HG03442 (cell line): ENCODE results near the gene TULP4.
"Not testable (repeated sequence)": the region's sequence is repeated elsewhere in the genome, so short reads cannot be mapped to it uniquely, and the experiment has no call there.

Experiments used
- ATAC-seq: cut with Tn5 transposase; IDR thresholded peaks from one replicate; pipeline ENCODE4 v1.9.1; 2021; ENCODE audit warnings: mild to moderate bottlenecking, moderate library complexity; ENCODE audit not compliant: unreplicated experiment

Gene TULP4

DNA sequence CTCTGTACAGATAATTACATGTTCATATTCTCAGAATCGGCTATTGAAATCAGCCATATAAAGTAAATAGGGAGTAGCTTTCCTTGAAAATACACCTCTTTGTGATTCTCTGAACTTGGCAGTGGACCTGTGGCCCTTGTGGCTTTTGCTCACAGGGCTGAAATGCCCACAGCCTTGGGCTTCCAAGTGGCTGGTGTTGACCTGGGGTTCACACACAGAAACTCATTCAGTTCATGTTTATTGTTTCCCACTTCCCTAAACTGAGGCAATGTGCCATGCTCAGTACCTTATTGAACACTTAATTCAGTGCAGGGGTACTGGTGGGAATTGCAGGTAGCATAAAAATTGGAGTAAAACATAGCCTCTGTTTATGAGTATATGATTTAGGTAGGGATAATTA is 19.1 kb upstream of the TULP4 start:
- ATAC-seq, result no peak

DNA sequence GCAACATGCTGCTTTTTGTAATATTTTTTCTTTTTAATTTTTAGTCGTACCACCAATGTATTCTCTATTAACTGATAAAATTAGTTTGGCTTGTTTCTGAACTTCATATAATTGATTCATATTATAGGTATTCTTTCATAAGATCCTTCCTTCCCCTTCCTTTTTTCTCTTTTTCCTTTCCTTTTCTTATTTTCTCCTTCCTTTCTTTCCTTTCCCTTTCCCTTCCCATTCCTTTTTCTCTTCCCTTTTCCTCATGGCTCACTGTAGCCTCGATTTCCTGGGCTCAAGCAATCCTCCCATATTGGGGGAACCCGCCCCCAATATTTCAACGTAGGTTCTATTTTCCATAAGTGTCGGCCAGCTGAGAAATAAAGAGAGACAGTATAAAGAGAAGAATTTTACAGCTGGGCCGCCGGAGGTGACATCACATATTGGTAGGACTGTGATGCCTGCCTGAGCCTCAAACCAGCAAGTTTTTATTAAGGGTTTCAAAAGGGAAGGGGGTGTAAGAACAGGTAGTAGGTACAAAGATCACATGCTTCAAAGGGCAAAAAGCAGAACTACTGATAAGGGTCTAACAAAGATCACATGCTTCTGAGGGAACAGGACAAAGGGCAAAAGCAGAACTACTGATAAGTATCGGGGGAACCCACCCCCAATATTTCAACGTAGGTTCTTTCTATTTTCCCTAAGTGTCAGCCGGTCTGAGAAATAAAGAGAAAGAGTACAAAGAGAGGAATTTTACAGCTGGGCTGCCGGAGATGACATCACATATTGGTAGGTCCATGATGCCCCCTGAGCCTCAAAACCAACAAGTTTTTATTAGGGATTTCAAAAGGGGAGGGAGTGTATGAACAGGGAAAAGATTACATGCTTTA is 16.1 kb upstream of the TULP4 start:
- not testable (repeated sequence) for ATAC-seq

DNA sequence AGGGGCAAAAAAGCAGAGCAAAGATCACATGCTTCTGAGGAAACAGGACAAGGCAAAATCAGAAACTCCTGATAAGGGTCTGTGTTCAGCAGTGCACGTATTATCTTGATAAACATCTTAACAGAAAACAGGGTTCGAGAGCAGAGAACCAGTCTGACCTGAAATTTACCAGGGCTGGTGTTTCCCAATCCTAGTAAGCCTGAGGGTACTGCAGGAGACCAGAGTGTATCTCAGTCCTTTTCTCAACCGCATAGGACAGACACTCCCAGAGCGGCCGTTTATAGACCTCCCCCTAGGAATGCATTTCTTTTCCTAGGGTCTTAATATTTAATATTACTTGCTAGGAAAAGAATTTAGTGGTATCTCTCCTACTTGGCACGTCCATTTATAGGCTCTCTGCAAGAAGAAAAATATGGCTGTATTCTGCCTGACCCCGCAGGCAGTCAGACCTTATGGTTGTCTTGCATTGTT is 15.4 kb upstream of the TULP4 start:
- ATAC-seq, result not testable (repeated sequence)

DNA sequence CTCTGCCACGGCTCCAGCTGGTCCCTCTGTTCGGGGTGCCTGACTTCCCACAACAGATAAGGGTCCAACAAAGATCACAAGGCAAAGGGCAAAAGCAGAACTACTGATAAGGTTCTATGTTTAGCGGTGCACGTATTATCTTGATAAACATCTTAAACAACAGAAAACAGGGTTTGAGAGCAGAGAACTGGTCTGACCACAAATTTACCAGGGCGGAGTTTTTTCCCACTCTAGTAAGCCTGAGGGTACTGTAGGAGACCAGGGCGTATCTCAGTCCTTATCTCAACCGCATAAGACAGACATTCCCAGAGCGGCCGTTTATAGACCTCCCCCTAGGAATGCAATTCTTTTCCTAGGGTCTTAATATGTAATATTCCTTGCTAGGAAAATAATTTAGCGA is 14.6 kb upstream of the TULP4 start:
- not testable (repeated sequence) for ATAC-seq

DNA sequence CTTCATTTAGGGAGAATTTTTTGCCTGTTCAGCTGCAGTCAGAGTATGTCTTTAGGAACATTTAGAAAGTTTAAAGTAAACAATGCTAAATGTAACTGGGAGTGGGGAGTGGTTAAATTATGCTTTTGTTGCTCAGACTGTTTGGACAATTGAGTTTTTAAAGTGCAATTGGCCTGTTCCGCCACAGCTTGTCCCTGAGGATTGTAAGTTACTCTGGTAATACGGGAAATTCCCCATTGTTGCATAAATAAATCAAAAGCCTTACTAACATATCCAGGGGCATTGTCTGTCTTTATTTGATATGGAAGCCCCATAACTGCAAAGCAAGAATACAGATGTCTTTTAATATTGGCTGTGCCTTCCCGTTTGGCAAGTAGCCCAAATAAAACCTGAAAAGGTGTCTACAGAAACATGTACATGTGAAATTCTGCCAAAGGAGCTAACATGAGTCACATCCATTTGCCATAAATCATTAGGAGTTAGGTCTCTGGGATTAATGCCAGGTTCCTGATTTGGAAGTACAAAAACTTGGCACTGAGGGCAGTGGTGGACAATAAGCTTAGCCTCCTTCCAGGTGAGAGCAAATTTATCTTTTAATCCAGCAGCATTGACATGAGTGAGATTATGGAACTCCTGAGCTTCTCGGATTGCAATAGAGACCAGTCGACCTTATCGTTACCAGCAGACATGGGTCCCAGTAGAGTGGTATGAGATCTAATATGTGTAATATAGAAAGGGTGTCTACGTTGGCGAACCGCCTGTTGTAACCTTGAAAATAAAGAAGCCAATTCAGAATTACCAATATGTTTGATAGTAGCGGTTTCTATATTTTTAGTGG is 11.7 kb upstream of the TULP4 start:
- not testable (repeated sequence) for ATAC-seq

DNA sequence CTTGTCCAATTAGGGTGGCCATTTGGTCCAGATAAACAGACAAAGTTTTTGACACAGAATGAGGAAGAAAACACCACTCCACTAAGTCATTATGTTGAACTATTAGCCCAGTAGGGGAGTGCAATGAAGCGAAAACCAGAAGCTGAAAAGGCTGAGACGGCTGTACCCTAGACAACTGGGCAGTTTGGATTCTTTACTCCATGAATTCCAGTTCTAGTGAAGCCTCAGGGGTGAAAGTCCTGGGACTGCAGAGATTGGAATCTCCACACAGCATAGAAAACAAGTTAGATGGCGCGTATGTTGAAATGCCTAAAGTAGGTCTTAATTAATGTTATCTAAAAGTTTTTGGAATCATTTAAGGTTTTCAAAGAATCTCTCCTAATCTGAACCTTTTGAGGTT is 10.7 kb upstream of the TULP4 start:
- not testable (repeated sequence) for ATAC-seq

DNA sequence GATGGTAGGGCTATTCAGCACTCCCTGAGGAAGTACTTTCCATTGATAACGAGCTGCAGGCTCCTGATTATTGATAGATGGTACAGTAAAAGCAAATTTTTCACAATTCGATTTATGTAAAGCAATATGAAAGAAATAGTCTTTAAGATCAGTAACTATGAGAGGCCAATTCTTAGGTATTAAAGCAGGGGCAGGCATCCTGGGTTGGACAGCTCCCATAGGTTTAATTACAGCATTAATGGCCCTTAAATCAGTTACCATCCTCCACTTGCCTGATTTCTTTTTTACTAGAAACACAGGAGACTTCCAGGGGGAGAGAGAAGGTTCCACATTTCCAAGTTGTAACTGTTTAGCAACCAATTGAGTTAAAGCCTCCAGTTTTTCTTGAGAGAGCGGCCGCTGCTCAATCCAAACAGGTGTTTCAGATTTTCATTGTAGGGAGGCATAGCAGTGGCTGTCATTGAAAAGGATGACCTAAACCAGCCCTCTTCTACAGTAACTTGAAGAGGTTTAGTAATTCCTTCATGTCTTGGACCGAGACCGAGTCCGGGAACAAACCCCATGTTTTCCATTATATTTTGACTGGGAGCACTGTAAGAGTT is 10.0 kb upstream of the TULP4 start:
- not testable (repeated sequence) for ATAC-seq

DNA sequence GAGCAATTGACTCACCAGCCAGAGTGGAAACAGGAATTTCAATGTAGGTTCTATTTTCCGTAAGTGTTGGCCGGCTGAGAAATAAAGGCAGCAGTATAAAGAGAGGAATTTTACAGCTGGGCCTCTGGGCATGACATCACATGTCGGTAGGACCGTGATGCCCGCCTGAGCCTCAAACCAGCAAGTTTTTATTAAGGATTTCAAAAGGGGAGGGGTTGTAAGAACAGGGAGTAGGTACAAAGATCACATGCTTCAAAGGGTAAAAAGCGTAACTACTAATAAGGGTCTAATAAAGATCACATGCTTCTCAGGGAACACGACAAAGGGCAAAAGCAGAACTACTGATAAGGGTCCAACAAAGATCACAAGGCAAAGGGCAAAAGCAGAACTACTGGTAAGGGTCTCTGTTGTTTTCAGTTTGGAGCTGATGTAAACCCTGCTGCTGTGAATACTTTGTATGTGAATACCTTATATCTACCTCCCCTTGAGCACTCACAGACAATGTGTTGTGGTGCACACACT is 9.0 kb upstream of the TULP4 start:
- no peak for ATAC-seq

DNA sequence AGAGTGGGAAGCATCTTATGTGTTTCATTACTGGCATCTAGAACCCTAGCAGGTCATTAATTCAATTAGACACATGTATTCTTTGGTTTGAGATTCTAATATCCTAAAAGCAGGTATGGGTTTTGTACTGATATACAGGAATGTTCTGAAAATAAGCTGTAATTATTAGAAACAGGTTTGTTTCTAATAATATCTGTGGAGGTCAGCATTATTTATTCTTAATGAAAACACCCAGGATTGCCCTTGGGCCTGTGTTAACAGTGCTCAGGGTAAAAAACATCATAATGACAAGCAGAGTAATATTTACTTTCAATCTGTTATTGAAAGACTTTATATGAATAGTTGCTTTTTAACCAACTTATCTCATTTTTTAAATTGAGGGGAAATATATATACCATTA is 8.0 kb upstream of the TULP4 start:
- no peak for ATAC-seq

DNA sequence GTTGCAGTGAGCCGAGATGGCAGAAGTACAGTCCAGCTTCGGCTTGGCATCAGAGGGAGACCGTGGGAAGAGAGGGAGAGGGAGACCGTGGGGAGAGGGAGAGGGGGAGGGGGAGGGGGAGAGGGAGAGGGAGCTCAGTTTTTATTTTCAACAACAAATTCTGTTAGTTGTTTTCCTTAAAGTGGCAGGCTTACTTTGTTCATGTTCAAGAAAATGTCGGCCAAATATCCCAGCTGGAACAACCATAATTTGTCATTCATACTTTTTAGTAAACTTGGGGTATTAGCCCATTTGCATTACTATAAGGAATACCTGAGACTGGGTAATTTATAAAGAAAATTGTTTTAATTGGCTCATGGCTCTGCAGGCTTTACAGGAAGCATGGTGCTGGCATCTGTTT is 2.5 kb upstream of the TULP4 start:
- no peak for ATAC-seq

DNA sequence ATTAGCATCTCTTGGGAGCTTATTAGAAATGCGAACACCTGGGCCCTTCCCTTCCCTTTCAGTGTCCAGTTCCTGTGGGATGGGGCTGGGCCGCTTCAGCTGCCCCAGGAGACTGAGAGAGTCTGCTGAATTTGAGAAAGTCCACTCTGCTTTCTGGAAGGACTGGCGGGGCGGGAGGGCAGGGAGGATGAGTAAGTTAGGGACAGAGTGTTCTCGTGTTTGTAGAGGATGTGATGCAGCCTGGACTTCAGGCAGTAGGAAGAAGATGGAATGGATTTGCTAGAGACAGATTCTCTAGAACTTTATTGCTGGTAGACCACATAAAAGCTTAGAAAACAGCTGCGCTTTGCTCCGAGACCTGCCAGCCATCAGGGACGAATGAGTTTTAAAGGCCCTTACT is 1.1 kb upstream of the TULP4 start:
- ATAC-seq, result no peak

DNA sequence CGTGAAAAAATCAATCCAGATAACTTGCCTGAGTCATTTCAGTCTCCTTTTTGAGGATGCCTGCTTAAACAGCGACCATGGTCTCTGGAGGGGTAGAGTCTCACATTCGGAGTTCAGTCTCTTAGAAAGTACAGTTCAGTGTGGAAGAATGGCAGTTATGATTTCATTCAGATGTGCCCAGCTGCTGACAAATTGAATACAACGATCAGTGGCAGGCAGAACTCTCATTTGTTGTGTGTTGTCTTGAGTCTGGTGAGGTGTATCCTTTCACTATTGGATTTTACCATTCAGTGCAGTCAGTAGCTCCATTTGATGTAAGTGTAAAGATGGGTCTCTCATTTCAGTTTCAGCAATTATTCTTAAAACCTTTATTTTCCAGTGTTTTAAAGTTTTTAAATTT is 639 bp upstream of the TULP4 start:
- no peak for ATAC-seq

DNA sequence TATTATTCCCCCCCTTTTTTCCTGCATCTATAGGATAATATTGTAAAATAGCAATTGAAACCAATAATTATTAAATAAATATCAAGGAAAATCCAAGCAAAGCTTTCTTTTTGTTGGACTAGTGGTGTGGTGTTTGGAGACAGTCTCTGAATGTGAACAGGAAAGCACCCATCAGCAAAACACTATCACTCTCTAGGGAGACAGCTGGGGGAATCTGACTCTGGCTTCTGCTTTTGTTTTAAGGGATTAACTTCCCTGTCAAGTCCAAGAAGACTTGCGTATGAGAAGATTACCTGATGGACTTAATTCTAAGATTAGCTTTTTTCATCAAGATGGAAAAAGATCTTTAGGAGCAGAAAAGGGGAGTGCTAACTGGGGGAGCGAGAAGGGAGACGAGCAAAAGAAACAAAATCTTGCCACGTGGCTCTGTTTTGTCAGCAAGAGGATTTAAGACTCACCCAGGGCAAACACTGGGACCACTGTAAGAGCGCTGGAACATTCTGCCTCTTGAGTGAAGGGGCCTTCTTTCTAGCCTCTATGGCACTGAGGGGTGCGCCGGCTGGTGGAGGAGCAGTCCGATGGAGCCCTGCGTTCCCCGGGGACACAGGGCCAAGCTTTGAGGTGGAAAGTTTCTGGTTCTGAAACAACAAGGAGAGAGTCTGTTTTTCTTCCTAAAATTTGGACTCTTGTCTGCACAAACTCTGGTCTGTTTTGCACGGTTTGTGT is 570 bp downstream of the TULP4 start:
- no peak for ATAC-seq

DNA sequence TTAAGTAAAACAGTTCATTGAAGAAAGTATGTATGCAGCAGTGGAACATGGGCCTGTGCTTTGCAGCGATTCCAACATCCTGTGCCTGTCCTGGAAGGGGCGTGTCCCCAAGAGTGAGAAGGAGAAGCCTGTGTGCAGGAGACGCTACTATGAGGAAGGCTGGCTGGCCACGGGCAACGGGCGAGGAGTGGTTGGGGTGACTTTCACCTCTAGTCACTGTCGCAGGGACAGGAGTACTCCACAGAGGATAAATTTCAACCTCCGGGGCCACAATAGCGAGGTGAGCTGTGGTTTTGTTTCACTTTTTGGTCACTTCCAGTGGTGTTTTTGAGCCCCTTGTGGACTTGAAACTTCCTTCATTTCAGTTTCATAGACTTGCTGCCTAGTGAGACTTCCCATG is 1.7 kb downstream of the TULP4 start:
- ATAC-seq, result peak; percentile 57

DNA sequence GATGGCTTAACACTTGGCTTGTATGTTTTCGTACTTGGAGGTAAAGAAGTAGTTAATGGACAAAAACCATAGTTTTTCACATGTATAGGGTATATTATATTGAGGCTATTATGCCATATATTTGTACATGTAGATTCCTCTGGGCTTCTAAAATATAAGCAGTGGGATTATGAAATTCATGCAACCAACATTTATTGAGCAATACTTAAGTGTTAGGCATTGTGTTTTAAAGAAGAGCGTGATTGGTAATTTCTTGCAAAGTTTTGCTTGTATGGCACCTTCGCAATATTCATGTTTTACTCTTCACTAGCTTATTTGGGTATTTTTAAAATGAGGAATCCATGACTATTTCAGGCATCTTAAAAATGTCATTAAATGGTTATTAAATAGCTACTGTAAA is 2.5 kb downstream of the TULP4 start:
- no peak for ATAC-seq

DNA sequence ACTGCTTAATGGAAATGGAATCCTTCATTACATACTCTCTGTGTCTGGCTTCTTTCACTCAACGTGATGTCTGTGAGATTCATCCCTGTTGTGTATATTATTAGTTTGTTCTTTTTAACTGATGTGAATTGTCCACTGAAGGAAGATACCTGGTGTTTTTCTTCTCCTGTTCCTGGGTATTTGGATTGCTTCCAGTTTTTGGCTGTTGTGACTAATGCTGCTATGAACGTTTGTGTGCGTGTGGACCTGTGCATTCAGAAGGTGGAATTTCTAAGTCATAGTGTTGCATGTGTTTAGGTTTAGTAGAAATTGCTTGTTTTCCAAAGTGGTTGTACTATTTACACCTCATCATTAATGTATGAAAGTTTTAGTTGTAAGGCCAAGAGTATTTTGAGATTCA is 3.8 kb downstream of the TULP4 start:
- no peak for ATAC-seq

DNA sequence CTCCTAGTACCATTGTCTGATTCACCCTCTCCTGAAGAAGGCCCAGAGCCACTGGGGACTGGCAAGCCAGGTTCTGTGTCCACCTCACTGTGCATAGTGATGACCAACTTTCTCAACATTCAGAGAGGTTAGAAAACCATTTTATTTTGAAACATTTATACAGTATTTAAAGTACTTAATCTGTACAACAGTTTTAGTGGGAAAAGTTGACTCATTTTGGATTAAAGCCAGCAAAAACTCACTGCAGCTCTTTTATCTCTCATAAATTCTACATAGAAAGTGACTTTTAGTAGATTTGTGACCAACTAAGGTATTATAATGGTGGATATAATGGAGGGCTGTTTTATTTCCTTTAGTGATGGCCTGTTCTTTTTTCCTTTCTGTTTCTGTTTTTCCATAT is 9.7 kb downstream of the TULP4 start:
- no peak for ATAC-seq

DNA sequence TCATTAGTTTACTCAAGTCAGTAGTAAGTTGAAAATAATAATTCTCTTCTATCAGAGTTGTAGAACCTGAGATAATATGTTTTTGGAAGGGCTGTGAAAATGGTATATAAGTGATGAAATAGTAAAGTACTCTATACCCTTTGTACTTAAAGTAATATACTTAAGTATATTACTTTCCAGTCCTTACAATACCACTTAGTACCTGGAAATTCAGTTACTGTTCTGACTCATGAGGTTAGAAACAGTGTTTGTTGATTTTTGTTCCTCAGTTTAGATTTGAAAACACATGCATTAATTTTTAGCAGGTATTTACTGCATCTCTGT is 10.1 kb downstream of the TULP4 start:
- no peak for ATAC-seq

DNA sequence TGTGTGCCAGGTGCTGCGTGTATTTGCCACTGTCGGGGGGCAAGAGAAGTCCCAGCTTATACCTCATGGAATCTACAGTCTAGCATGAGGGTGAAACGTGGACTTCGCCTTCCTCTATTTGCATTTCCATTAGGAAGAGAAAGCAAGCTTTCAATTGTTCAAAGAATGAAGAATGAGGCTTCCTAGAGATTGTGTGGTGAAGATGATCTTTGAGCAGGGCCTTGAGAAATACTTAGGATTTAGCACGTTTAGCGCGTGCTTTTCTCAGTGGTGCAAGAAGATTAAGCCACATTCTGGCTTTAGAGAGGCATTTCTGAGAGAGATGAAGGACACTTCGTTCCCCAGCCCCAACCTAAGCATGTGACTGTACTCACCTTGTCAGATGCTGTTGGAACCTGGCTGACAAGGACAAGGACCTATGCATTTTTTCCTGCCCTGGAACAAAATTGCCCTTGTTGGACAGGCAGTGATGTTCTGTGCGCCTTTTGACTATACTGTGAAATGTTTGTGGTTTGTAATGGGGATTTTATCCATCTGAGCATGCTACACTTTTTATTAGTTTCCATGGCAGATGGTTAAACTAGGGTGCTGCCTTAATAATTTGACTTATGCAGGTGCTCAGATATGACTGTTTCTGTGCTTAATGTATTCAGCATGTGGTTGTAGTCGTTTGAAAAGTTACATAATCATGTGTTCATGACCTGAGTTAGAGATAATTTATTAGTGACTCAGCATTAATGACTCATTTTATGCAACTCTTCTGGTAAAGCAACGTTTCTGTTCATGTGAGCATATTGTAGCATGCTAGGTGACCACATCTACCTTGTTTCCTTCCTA is 10.7 kb downstream of the TULP4 start:
- ATAC-seq, result peak; percentile 79

DNA sequence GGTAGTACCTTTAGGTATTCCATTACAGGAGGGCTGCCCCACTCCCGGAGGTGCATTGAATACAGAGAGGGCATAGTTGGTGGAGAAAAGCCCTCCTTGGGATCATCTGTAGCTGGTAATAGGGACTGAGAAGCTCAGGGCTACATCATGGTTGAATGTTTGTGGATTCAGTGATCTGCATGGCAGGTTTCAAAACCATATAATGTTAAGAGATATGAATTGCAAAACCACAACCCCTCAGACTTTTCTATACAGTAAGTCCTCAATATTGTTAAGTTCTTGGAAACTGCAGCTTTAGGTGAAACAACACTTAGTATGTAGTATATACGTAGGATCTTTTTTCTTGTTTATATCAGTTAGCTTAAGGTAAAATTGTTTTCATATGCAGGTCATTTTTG is 11.3 kb downstream of the TULP4 start:
- ATAC-seq, result peak; percentile 38
